SK-N-SH (cell line): ENCODE results near the gene NUAK1.

Source experiments
- CHD2 ChIP-seq: fragments of 150-350 bp; IDR thresholded peaks from 2 replicates; pipeline ENCODE4 v1.6.1; 2018; ENCODE audit warnings: low read length; ENCODE audit not compliant: partially characterized antibody
- EP300 ChIP-seq, 2 experiments: IDR thresholded peaks; 2 replicates each; pipeline versions ENCODE4 v1.4.0 to v1.6.1; 2012; ENCODE audit warnings: borderline replicate concordance in 1 of 2, low read depth in 1 of 2, low read length in 1 of 2
- EZH2phosphoT487 ChIP-seq: fragments of 200-600 bp; sonication (generic); IDR thresholded peaks from 2 replicates; pipeline ENCODE4 v1.6.1; 2017; ENCODE audit warnings: low read depth, mixed run types, mild to moderate bottlenecking, antibody characterized with exemption, moderate library complexity, borderline replicate concordance
- FOSL2 ChIP-seq: IDR thresholded peaks from 2 replicates; pipeline ENCODE4 v1.4.0; 2012; ENCODE audit warnings: low read depth, mild to moderate bottlenecking, moderate library complexity, borderline replicate concordance
- FOXM1 ChIP-seq: IDR thresholded peaks from 2 replicates; pipeline ENCODE4 v1.4.0; 2012; ENCODE audit warnings: low read depth, mild to moderate bottlenecking
- NFIC ChIP-seq: IDR thresholded peaks from 2 replicates; pipeline ENCODE4 v1.4.0; 2012; ENCODE audit warnings: borderline replicate concordance
- POLR2AphosphoS5 ChIP-seq: IDR thresholded peaks from 2 replicates; pipeline ENCODE4 v1.6.1; 2012; ENCODE audit warnings: low read depth, low read length
- RAD21 ChIP-seq: IDR thresholded peaks from 2 replicates; pipeline ENCODE4 v1.6.1; 2012; ENCODE audit warnings: mild to moderate bottlenecking, low read length
- SMC3 ChIP-seq: IDR thresholded peaks from 2 replicates; pipeline ENCODE4 v1.6.1; 2012; ENCODE audit warnings: low read depth, low read length, improper control_type of control experiment
- TEAD4 ChIP-seq: IDR thresholded peaks from 2 replicates; pipeline ENCODE4 v1.4.0; 2012; ENCODE audit warnings: mild to moderate bottlenecking, borderline replicate concordance; ENCODE audit not compliant: insufficient read depth
- TF ChIP-seq, protein P1 (sequence below): fragments of 200-600 bp; sonication (generic); IDR thresholded peaks from 2 replicates; pipeline ENCODE4 v1.6.1; 2017; ENCODE audit warnings: antibody characterized with exemption, mild to moderate bottlenecking, moderate library complexity
- TF ChIP-seq, protein P2 (sequence below): fragments of 150-350 bp; IDR thresholded peaks from 2 replicates; pipeline ENCODE4 v1.6.1; 2017; ENCODE audit warnings: antibody characterized with exemption, low read length, low read depth, borderline replicate concordance
- TF ChIP-seq, protein P3 (sequence below): IDR thresholded peaks from 2 replicates; pipeline ENCODE4 v1.6.1; 2012; ENCODE audit warnings: mild to moderate bottlenecking, low read depth, low read length, moderate library complexity

DNA sequence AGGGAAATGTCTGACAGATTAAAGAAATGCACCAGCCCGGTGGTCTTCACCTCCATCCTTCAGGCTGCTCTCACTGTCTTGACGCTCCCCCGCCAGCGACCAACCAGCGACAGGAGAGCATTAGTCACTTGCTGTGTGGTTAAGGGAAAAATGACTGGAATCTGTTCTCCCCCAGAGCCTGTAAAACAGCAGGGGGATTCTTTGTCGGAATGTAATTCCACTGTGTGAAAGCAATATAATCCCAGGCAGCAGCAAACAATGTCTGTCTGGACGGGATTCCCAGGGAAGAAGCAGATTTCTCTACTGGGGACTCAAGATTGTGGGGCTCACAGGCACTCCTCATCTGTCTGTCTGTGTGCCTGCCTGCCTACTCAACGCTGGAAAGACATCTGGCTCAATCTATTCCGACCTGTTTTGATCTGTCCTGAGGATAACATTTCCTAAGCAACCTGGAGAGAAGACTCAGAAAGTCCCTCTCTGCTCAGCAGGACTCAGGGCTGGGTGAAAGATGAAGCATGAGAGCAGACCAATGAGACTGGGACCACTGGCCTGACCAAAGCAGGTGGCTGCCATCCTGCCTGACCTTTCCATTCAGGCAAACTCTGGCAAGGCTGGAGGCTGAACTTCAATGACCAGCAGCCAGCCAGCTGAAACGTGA, 54.6 kb downstream of the NUAK1 start:
- TF ChIP-seq, protein P1, sequence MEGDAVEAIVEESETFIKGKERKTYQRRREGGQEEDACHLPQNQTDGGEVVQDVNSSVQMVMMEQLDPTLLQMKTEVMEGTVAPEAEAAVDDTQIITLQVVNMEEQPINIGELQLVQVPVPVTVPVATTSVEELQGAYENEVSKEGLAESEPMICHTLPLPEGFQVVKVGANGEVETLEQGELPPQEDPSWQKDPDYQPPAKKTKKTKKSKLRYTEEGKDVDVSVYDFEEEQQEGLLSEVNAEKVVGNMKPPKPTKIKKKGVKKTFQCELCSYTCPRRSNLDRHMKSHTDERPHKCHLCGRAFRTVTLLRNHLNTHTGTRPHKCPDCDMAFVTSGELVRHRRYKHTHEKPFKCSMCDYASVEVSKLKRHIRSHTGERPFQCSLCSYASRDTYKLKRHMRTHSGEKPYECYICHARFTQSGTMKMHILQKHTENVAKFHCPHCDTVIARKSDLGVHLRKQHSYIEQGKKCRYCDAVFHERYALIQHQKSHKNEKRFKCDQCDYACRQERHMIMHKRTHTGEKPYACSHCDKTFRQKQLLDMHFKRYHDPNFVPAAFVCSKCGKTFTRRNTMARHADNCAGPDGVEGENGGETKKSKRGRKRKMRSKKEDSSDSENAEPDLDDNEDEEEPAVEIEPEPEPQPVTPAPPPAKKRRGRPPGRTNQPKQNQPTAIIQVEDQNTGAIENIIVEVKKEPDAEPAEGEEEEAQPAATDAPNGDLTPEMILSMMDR: no peak
- TF ChIP-seq POLR2AphosphoS5 (peak; percentile 50; the same call in 1 of the 2 replicates), EZH2phosphoT487 (no peak), FOSL2 (peak; percentile 76), TEAD4 (peak; percentile 95), RAD21 (no peak), CHD2 (no peak), EP300 (IDR thresholded peaks at IDR 0.05; ENCODE audit: borderline replicate concordance in 1 of 2, low read depth in 1 of 2, low read length in 1 of 2) (peak in 1 of 2 experiments; percentile 80; a peak in 2 of 4 replicates), FOXM1 (no peak), NFIC (peak; percentile 70), SMC3 (no peak)
- TF ChIP-seq, protein P2, sequence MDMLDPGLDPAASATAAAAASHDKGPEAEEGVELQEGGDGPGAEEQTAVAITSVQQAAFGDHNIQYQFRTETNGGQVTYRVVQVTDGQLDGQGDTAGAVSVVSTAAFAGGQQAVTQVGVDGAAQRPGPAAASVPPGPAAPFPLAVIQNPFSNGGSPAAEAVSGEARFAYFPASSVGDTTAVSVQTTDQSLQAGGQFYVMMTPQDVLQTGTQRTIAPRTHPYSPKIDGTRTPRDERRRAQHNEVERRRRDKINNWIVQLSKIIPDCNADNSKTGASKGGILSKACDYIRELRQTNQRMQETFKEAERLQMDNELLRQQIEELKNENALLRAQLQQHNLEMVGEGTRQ: no peak
- TF ChIP-seq, protein P3, sequence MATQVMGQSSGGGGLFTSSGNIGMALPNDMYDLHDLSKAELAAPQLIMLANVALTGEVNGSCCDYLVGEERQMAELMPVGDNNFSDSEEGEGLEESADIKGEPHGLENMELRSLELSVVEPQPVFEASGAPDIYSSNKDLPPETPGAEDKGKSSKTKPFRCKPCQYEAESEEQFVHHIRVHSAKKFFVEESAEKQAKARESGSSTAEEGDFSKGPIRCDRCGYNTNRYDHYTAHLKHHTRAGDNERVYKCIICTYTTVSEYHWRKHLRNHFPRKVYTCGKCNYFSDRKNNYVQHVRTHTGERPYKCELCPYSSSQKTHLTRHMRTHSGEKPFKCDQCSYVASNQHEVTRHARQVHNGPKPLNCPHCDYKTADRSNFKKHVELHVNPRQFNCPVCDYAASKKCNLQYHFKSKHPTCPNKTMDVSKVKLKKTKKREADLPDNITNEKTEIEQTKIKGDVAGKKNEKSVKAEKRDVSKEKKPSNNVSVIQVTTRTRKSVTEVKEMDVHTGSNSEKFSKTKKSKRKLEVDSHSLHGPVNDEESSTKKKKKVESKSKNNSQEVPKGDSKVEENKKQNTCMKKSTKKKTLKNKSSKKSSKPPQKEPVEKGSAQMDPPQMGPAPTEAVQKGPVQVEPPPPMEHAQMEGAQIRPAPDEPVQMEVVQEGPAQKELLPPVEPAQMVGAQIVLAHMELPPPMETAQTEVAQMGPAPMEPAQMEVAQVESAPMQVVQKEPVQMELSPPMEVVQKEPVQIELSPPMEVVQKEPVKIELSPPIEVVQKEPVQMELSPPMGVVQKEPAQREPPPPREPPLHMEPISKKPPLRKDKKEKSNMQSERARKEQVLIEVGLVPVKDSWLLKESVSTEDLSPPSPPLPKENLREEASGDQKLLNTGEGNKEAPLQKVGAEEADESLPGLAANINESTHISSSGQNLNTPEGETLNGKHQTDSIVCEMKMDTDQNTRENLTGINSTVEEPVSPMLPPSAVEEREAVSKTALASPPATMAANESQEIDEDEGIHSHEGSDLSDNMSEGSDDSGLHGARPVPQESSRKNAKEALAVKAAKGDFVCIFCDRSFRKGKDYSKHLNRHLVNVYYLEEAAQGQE: no peak
